GM12878 (cell line): Measurements from ENCODE around the gene MANEAL. TPM values are rescaled to one million over a fixed set of nuclear protein-coding genes. Genes with fewer than 3 reads are reported as not detected.

Experiments used
- ATAC-seq: fragments of 200-7000 bp; cut with Tn5 transposase; 3 replicates; pipeline ENCODE4 v1.9.1; 2020; ENCODE audit warnings: mild to moderate bottlenecking, moderate library complexity
- BruUV-seq: library from RNA; stranded (reverse); fragments of 400-500 nt; replicated peaks from 2 replicates; lab custom pipeline; 2021; lab: Mats Ljungman, UMichigan
- CTCF ChIA-PET: fragments of 300-600 bp; sonication (Branson Sonifier 250); formaldehyde crosslinking; extraction: SDS; loops from one replicate; lab custom pipeline; 2021; ENCODE audit warnings: inconsistent platforms; lab: Yijun Ruan, JAX
- POLR2A ChIA-PET: fragments of 350-600 bp; formaldehyde crosslinking; extraction: SDS; loops from one replicate; lab custom pipeline; 2021; ENCODE audit warnings: inconsistent platforms; lab: Charles Lee
- RAD21 ChIA-PET: fragments of 300-600 bp; sonication (Branson Sonifier 250); formaldehyde crosslinking; loops from one replicate; lab custom pipeline; 2023; ENCODE audit warnings: antibody characterized with exemption; ENCODE audit not compliant: unreplicated experiment; lab: Charles Lee
- SMC1A ChIA-PET: fragments of 300-600 bp; sonication (Branson Sonifier 250); formaldehyde crosslinking; loops from one replicate; lab custom pipeline; 2023; ENCODE audit not compliant: unreplicated experiment, uncharacterized antibody; lab: Charles Lee
- DNase-seq: peaks from one replicate; pipeline ENCODE4 v3.0.0-alpha.2; 2011; ENCODE audit warnings: low read depth, low spot score
- FAIRE-seq: peaks from 3 replicates; lab custom pipeline; 2011; peaks lifted over from hg19 to GRCh38; lab: Jason Lieb, UNC
- H2AFZ ChIP-seq: 2 replicates; pipeline ENCODE4 v1.6.0; 2011; ENCODE audit warnings: low read depth, low read length, control low read depth; ENCODE audit not compliant: control insufficient read depth
- H3K27ac ChIP-seq: 2 replicates; pipeline ENCODE4 v1.5.1; 2011; ENCODE audit warnings: control low read depth; ENCODE audit not compliant: control insufficient read depth, insufficient read depth
- H3K27me3 ChIP-seq, 2 experiments: replicated peaks in 1 of 2; 2 replicates each; pipeline versions ENCODE4 v1.6.0 to v1.6.1; 2011; ENCODE audit warnings: low read length in 1 of 2; ENCODE audit not compliant: control insufficient read depth in 2 of 2, insufficient read depth in 2 of 2
- H3K36me3 ChIP-seq, 2 experiments: 2 replicates each; pipeline ENCODE4 v1.5.1; 2011; ENCODE audit warnings: low read length in 1 of 2; ENCODE audit not compliant: control insufficient read depth in 2 of 2, insufficient read depth in 2 of 2
- H3K4me1 ChIP-seq: 2 replicates; pipeline ENCODE4 v1.6.1; 2011; ENCODE audit warnings: mild to moderate bottlenecking, low read length, moderate library complexity, mixed read lengths; ENCODE audit not compliant: control insufficient read depth, insufficient read depth
- H3K4me2 ChIP-seq: 2 replicates; pipeline ENCODE4 v1.6.0; 2011; ENCODE audit warnings: control low read depth; ENCODE audit not compliant: control insufficient read depth, insufficient read depth
- H3K4me3 ChIP-seq: fragments of 200-600 bp; sonication (generic); 2 replicates; pipeline ENCODE4 v1.5.1; 2016
- H3K79me2 ChIP-seq: 2 replicates; pipeline ENCODE4 v1.6.0; 2011; ENCODE audit warnings: low read length; ENCODE audit not compliant: control insufficient read depth, insufficient read depth
- H3K9ac ChIP-seq: 2 replicates; pipeline ENCODE4 v1.8.0; 2011; ENCODE audit warnings: low read length, control low read depth, mixed read lengths; ENCODE audit not compliant: control insufficient read depth, insufficient read depth
- H3K9me3 ChIP-seq: replicated peaks from 3 replicates; pipeline ENCODE4 v1.5.1; 2011; ENCODE audit warnings: mild to moderate bottlenecking, low read length; ENCODE audit not compliant: control insufficient read depth, insufficient read depth
- H4K20me1 ChIP-seq: 2 replicates; pipeline ENCODE4 v1.6.0; 2011; ENCODE audit not compliant: control insufficient read depth, insufficient read depth
- BMI1 ChIP-seq: fragments of 450-650 bp; IDR thresholded peaks from 2 replicates; pipeline ENCODE4 v1.6.1; 2016; ENCODE audit warnings: mild to moderate bottlenecking, moderate library complexity, borderline replicate concordance
- CHD2 ChIP-seq: IDR thresholded peaks from 2 replicates; pipeline ENCODE4 v1.6.1; 2011; ENCODE audit warnings: low read depth, low read length, improper control_type of control experiment, borderline replicate concordance
- CREB1 ChIP-seq: IDR thresholded peaks from 2 replicates; pipeline ENCODE4 v1.6.1; 2012; ENCODE audit warnings: low read depth, mild to moderate bottlenecking, inconsistent platforms
- EGR1 ChIP-seq, 2 experiments: IDR thresholded peaks; 1 replicate in 1 of 2; 2 replicates in 1 of 2; pipeline ENCODE4 v1.6.1; 2011 to 2012; ENCODE audit warnings: low read depth in 2 of 2, low read length in 2 of 2, borderline replicate concordance in 1 of 2, mild to moderate bottlenecking in 1 of 2, moderate library complexity in 1 of 2
- MLLT1 ChIP-seq: fragments of 450-650 bp; IDR thresholded peaks from 2 replicates; pipeline ENCODE4 v1.6.1; 2016; ENCODE audit warnings: mild to moderate bottlenecking
- RAD51 ChIP-seq: fragments of 450-650 bp; IDR thresholded peaks from 2 replicates; pipeline ENCODE4 v1.6.1; 2016; ENCODE audit warnings: moderate library complexity, mild to moderate bottlenecking, inconsistent platforms
- REST ChIP-seq: IDR thresholded peaks from 2 replicates; pipeline ENCODE4 v1.6.1; 2012; ENCODE audit warnings: mild to moderate bottlenecking, low read depth, low read length
- RUNX3 ChIP-seq: IDR thresholded peaks from 2 replicates; pipeline ENCODE4 v1.6.1; 2012; ENCODE audit warnings: low read length, inconsistent platforms
- SIN3A ChIP-seq: IDR thresholded peaks from 2 replicates; pipeline ENCODE4 v1.6.1; 2012; ENCODE audit warnings: low read depth, low read length, improper control_type of control experiment
- SKIL ChIP-seq: fragments of 450-650 bp; IDR thresholded peaks from 2 replicates; pipeline ENCODE4 v1.6.1; 2017; ENCODE audit warnings: mild to moderate bottlenecking, low read depth, inconsistent platforms; ENCODE audit not compliant: poor library complexity, severe bottlenecking
- TARDBP ChIP-seq: IDR thresholded peaks from 2 replicates; pipeline ENCODE4 v1.6.1; 2016; ENCODE audit warnings: borderline replicate concordance
- YBX1 ChIP-seq: fragments of 450-650 bp; IDR thresholded peaks from 2 replicates; pipeline ENCODE4 v1.6.1; 2016; ENCODE audit warnings: antibody characterized with exemption
- ZNF384 ChIP-seq: IDR thresholded peaks from 2 replicates; pipeline ENCODE4 v1.6.1; 2012; ENCODE audit warnings: low read depth, mild to moderate bottlenecking, low read length, improper control_type of control experiment, borderline replicate concordance
- WGBS: methylation state at CpG from one replicate; pipeline ENCODE4 v1.1.6; 2016; ENCODE audit warnings: low lambda C conversion rate; ENCODE audit not compliant: insufficient replicate concordance, insufficient coverage; ENCODE audit errors: missing lambda C conversion rate; 5-methylcytosine and 5-hydroxymethylcytosine counted together
- in situ Hi-C: fragments of 300-500 bp; cut with MboI; formaldehyde crosslinking; loops from 9 replicates; pipeline ENCODE4 v1.14.3; 2018; ENCODE audit warnings: mixed read lengths
- intact Hi-C: fragments of 100-400 bp; cut with micrococcal nuclease; formaldehyde crosslinking; loops from one replicate; pipeline ENCODE4 v1.14.2; 2022; ENCODE audit not compliant: unreplicated experiment
- polyA plus RNA-seq, 11 experiments: library from polyadenylated mRNA; depleted of rRNA in 4 of 11; unstranded in 6 of 11; stranded (reverse) in 5 of 11; fragments of >200 nt; fragmentation: Nextera tagmentation in 4 of 11; fragmentation: Illumina TruSeq in 1 of 11; extraction: Ambion mirVana in 4 of 11; extraction: Trizol in 1 of 11; gene quantifications; 1 replicate in 1 of 11; 2 replicates in 10 of 11; pipeline versions ENCODE4 v1.2.1 to v1.2.3, GENCODE V29; 2011 to 2016; ENCODE audit warnings: inconsistent platforms in 2 of 11, missing spikeins in 2 of 11, low read depth in 1 of 11
- total RNA-seq, 4 experiments: library from RNA; depleted of rRNA in 3 of 4; stranded (reverse); fragments of >200 nt in 3 of 4; fragmentation: Illumina TruSeq in 1 of 4; extraction: Trizol in 1 of 4; gene quantifications; 2 replicates each; pipeline versions ENCODE4 v1.2.1 to v1.2.3, GENCODE V29; 2013 to 2021

MANEAL gene
- total and polyA plus RNA-seq, 10 of the 15 experiments (the other 5 are each of a cell fraction or from before 2014, with no cell fraction given): 0.83 to 11.1 (median 5.7) TPM

- TF ChIP-seq MLLT1 (no peak), SIN3A (no peak)
Measured at GRCh38 chr1:37814252-37814651, 20.6 kb downstream of the MANEAL start (continued).

GRCh38 chr1:37817481-37817880 lies 23.8 kb downstream of the MANEAL start:
- no peak overlapping the region for H3K4me3 ChIP-seq
- H3K4me1 ChIP-seq: peaks cover 7% of the 10 kb centered on the region; the same call in 1 of the 2 replicates
- H3K27me3 ChIP-seq: no peaks in the 10 kb centered on the region
- ChIA-PET POLR2A (interaction anchor here (1.4 kb wide), 1 partner anchor 42 kb away, joined by 4 read pairs; the partner anchor contains the start of gene MTF1), SMC1A (interaction anchor here (0.6 to 1.7 kb wide), 5 partner anchors 9 to 202 kb away, joined by 3 to 4 read pairs (median 3); partner anchors contain the start of genes C1orf122 and YRDC), RAD21 (interaction anchor here (1.2 kb wide), 1 partner anchor 42 kb away, joined by 3 read pairs; the partner anchor contains the start of gene MTF1), CTCF (interaction anchor here (1.0 to 4.2 kb wide), 2 partner anchors 42 to 45 kb away, joined by 3 to 9 read pairs; partner anchors contain the start of gene MTF1)
- DNase-seq: no peak
- H3K9ac ChIP-seq: no peak overlapping the region
- peaks cover 20 to 21% of the 10 kb centered on the region in 2 experiments for H3K36me3 ChIP-seq
- H3K4me2 ChIP-seq: no peak overlapping the region
- no peaks in the 10 kb centered on the region for H4K20me1 ChIP-seq
- no peak for FAIRE-seq
- no peak overlapping the region for H2AFZ ChIP-seq
- H3K9me3 ChIP-seq: no peaks in the 10 kb centered on the region
- no peak overlapping the region for H3K27ac ChIP-seq
- in situ Hi-C loops: no loop called here
- H3K79me2 ChIP-seq: no peaks in the 10 kb centered on the region
- intact Hi-C loops: no loop called here
- WGBS: 96% methylated on average over 2 of the region's 2 CpGs
- no peak for ATAC-seq
- no TSS peak for BruUV-seq
- no peak for TF ChIP-seq CHD2
- TF ChIP-seq TARDBP: no peak
- no peak for TF ChIP-seq REST
- TF ChIP-seq ZNF384: no peak
- TF ChIP-seq SKIL: no peak
- TF ChIP-seq RUNX3: no peak
- TF ChIP-seq EGR1 (IDR thresholded peaks at IDR 0.05; ENCODE audit: borderline replicate concordance in 1 of 2, low read depth in 2 of 2, low read length in 2 of 2): no peak
- no peak for TF ChIP-seq CREB1
- no peak for TF ChIP-seq RAD51
- no peak for TF ChIP-seq BMI1
- TF ChIP-seq YBX1: no peak
